Fibroblast of lung (primary cell): Measurements from ENCODE around the gene C12orf60. TPM values are rescaled to one million over a fixed set of nuclear protein-coding genes. Genes with fewer than 3 reads are reported as not detected.

Source experiments
- DNase-seq, 2 donors: peaks; one replicate each; pipeline versions ENCODE4 v3.0.0 to v3.0.0-alpha.2; 2010; ENCODE audit warnings: low read depth in 2 of 2
- H2AFZ ChIP-seq: 2 replicates; pipeline ENCODE4 v1.5.1; 2012; ENCODE audit warnings: low read length, control low read depth, inconsistent platforms
- H3K27ac ChIP-seq: 2 replicates; pipeline ENCODE4 v1.5.1; 2011; ENCODE audit warnings: low read length, control low read depth; ENCODE audit not compliant: insufficient read depth
- H3K27me3 ChIP-seq: 2 replicates; pipeline ENCODE4 v1.5.1; 2011; ENCODE audit warnings: mild to moderate bottlenecking, low read length; ENCODE audit not compliant: control insufficient read depth, insufficient read depth
- H3K36me3 ChIP-seq: 2 replicates; pipeline ENCODE4 v1.5.1; 2011; ENCODE audit warnings: low read length; ENCODE audit not compliant: control insufficient read depth, insufficient read depth
- H3K4me1 ChIP-seq: 2 replicates; pipeline ENCODE4 v1.5.1; 2011; ENCODE audit warnings: low read length; ENCODE audit not compliant: control insufficient read depth, insufficient read depth; ENCODE audit errors: extremely low read depth
- H3K4me2 ChIP-seq: 2 replicates; pipeline ENCODE4 v1.5.1; 2011; ENCODE audit warnings: low read length, control low read depth; ENCODE audit not compliant: insufficient read depth; ENCODE audit errors: extremely low read depth
- H3K4me3 ChIP-seq, 4 experiments: fragments of 200-600 bp in 1 of 4; sonication (generic) in 1 of 4; replicated peaks in 1 of 4; 2 replicates each; pipeline ENCODE4 v1.5.1; 2011 to 2016; ENCODE audit warnings: low read length in 4 of 4, low read depth in 3 of 4, mild to moderate bottlenecking in 3 of 4, control low read depth in 2 of 4, inconsistent platforms in 1 of 4, mixed read lengths in 1 of 4; ENCODE audit not compliant: insufficient read depth in 1 of 4; ENCODE audit errors: control extremely low read depth in 1 of 4
- H3K79me2 ChIP-seq: 2 replicates; pipeline ENCODE4 v1.5.1; 2012; ENCODE audit warnings: mild to moderate bottlenecking, low read length, inconsistent platforms; ENCODE audit not compliant: control insufficient read depth, insufficient read depth
- H3K9ac ChIP-seq: 2 replicates; pipeline ENCODE4 v1.5.1; 2011; ENCODE audit warnings: mild to moderate bottlenecking, low read length, control low read depth; ENCODE audit not compliant: insufficient read depth
- H3K9me3 ChIP-seq: 2 replicates; pipeline ENCODE4 v1.5.1; 2012; ENCODE audit warnings: low read depth, low read length; ENCODE audit not compliant: control insufficient read depth, insufficient read depth
- H4K20me1 ChIP-seq: 2 replicates; pipeline ENCODE4 v1.5.1; 2011; ENCODE audit warnings: low read length; ENCODE audit not compliant: control insufficient read depth, insufficient read depth; ENCODE audit errors: extremely low read depth
- EZH2 ChIP-seq: IDR thresholded peaks from 2 replicates; pipeline ENCODE4 v1.5.1; 2012; ENCODE audit warnings: low read length, control low read depth, mild to moderate bottlenecking; ENCODE audit errors: missing control alignments
- polyA plus RNA-seq, 2 donors: library from polyadenylated mRNA; depleted of rRNA in 1 of 2; stranded (reverse) in 1 of 2; unstranded in 1 of 2; fragments of >200 nt; gene quantifications; 2 replicates each; pipeline ENCODE4 v1.2.1, GENCODE V29; 2011 to 2012; ENCODE audit warnings: missing spikeins in 1 of 2
- total RNA-seq: library from RNA; depleted of rRNA; stranded (reverse); fragments of >200 nt; gene quantifications from 2 replicates; pipeline ENCODE4 v1.2.1, GENCODE V29; 2014
- TF ChIP-seq, protein P1 (sequence below), 2 donors: IDR thresholded peaks in 1 of 2; conservative IDR thresholded peaks in 1 of 2; 1 replicate in 1 of 2; 2 replicates in 1 of 2; pipeline ENCODE4 v1.5.1; 2011 to 2012; ENCODE audit warnings: low read length in 2 of 2, control low read depth in 1 of 2, inconsistent platforms in 1 of 2, low read depth in 1 of 2, mild to moderate bottlenecking in 1 of 2

Gene C12orf60
- total and polyA plus RNA-seq, 2 donors (not counting 1 experiment from before 2014, with no cell fraction given), result 1.1 to 1.5 TPM

DNA sequence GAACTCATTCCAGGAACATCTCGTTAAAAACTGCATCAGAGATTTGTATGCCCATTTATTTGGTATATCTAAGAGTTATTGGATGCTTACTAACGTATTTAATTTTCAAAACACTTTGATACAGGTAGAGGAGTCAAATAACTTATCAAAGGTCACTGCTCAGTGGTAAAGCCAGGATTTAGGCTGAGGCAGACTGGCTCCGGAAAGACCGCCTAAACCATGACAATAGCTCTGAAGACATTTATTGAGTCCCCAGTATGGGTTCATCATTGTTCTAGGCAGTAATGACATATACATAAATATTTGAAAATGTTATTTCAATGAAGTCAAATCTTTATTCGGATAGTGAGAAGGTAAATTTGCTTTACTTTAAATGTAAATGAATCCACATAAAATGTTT, 30.5 kb upstream of the C12orf60 start:
- no peaks in the 10 kb centered on the region for H3K27me3 ChIP-seq
- H3K79me2 ChIP-seq, result peaks cover 25% of the 10 kb centered on the region

GRCh38 chr12:14773685-14774073, 29.8 kb upstream of the C12orf60 start:
- no peaks in the 10 kb centered on the region for H3K36me3 ChIP-seq
- H2AFZ ChIP-seq, result peak overlapping the region; percentile 22
- peak overlapping the region; percentile 61 to 89 (median 79) for H3K4me3 ChIP-seq
- no peak for DNase-seq
- H3K4me2 ChIP-seq, result peak overlapping the region; percentile 28
- TF ChIP-seq, protein P1, sequence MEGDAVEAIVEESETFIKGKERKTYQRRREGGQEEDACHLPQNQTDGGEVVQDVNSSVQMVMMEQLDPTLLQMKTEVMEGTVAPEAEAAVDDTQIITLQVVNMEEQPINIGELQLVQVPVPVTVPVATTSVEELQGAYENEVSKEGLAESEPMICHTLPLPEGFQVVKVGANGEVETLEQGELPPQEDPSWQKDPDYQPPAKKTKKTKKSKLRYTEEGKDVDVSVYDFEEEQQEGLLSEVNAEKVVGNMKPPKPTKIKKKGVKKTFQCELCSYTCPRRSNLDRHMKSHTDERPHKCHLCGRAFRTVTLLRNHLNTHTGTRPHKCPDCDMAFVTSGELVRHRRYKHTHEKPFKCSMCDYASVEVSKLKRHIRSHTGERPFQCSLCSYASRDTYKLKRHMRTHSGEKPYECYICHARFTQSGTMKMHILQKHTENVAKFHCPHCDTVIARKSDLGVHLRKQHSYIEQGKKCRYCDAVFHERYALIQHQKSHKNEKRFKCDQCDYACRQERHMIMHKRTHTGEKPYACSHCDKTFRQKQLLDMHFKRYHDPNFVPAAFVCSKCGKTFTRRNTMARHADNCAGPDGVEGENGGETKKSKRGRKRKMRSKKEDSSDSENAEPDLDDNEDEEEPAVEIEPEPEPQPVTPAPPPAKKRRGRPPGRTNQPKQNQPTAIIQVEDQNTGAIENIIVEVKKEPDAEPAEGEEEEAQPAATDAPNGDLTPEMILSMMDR (conservative IDR thresholded peaks at IDR 0.05 in 1 of 2, IDR thresholded peaks at IDR 0.05 in 1 of 2; ENCODE audit: low read depth in 1 of 2, low read length in 2 of 2), result no peak
- TF ChIP-seq EZH2, result no peak
- peaks cover 9% of the 10 kb centered on the region for H3K4me1 ChIP-seq
- no peak overlapping the region for H3K9ac ChIP-seq
- peak overlapping the region; percentile 30 for H3K27ac ChIP-seq
- H3K9me3 ChIP-seq, result no peaks in the 10 kb centered on the region
- H3K27me3 ChIP-seq, result no peaks in the 10 kb centered on the region
- no peaks in the 10 kb centered on the region for H4K20me1 ChIP-seq
- peaks cover 25% of the 10 kb centered on the region for H3K79me2 ChIP-seq

More for the DNA sequence above, 30.5 kb upstream of the C12orf60 start:
- Histone ChIP-seq H3K4me2 (no peak overlapping the region), H3K4me3 (no peak overlapping the region), H3K27ac (no peak overlapping the region), H3K36me3 (no peaks in the 10 kb centered on the region), H3K9me3 (no peaks in the 10 kb centered on the region), H2AFZ (no peak overlapping the region), H3K9ac (no peak overlapping the region), H4K20me1 (no peaks in the 10 kb centered on the region), H3K4me1 (peaks cover 9% of the 10 kb centered on the region)
- no peak for TF ChIP-seq EZH2
- TF ChIP-seq, protein P1 (conservative IDR thresholded peaks at IDR 0.05 in 1 of 2, IDR thresholded peaks at IDR 0.05 in 1 of 2; ENCODE audit: low read depth in 1 of 2, low read length in 2 of 2), result no peak
- DNase-seq, result no peak

- DNase-seq, result peak; percentile 95 to 97
- TF ChIP-seq, protein P1 (conservative IDR thresholded peaks at IDR 0.05 in 1 of 2, IDR thresholded peaks at IDR 0.05 in 1 of 2; ENCODE audit: low read depth in 1 of 2, low read length in 2 of 2), result no peak
- no peak for TF ChIP-seq EZH2
- H3K9me3 ChIP-seq, result no peaks in the 10 kb centered on the region
- no peaks in the 10 kb centered on the region for H3K36me3 ChIP-seq
- peak overlapping the region; percentile 90 for H3K9ac ChIP-seq
- peaks cover 9% of the 10 kb centered on the region for H3K4me1 ChIP-seq
- H2AFZ ChIP-seq, result peak overlapping the region; percentile 28
- H3K4me2 ChIP-seq, result peak overlapping the region; percentile 90
- H3K4me3 ChIP-seq, result peak overlapping the region; percentile 61 to 89 (median 79)
- H3K27me3 ChIP-seq, result no peaks in the 10 kb centered on the region
- peak overlapping the region; percentile 97 for H3K27ac ChIP-seq
- H4K20me1 ChIP-seq, result no peaks in the 10 kb centered on the region
- peaks cover 24% of the 10 kb centered on the region for H3K79me2 ChIP-seq
These were observed 29.2 kb upstream of the C12orf60 start for GRCh38 chr12:14774074-14774905.
